ENCODE results near the gene GRIN1.

GRIN1 gene

DNA sequence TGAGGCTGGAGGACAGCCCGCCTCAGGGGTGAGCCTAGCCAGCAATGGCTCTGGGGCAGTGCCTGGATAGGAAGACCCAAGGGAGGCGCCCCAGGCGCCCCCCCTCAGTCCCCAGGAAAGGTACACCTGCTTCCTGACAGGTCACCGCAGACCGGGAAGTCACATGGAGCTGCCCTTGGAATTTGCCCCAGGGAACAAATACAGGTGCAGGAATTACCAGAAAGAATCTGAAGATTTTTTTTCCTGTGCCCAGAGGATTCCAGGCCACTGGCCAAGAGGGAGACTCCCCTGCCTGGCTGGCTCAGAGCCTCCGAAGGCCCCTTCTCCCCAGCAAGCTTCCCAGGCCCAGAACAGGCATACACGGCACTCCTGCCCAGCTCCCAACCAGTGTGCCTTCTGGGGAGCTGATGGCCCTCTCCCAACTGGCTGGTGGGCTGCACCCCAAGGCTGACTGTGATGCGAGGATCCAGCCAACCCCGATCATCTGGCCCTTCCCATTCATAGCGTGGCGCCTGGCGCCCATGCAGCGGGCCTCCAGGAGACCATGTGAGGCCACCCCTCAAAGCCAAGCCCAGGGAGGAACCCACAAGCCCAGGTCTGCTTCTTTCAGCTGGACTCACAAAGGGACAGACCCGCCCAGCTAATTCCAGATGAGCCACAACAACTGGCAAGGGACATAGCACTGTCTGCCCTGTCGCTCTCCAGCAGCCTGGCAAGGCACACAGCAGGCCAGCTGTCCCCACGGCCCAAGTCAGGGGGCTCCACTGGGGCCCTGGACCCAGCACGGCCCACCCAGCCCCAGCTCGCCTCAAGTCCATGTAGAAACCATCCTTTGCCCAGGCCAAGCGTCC, 59.3 kb downstream of the GRIN1 start:
- DNase-seq = no peak

DNA sequence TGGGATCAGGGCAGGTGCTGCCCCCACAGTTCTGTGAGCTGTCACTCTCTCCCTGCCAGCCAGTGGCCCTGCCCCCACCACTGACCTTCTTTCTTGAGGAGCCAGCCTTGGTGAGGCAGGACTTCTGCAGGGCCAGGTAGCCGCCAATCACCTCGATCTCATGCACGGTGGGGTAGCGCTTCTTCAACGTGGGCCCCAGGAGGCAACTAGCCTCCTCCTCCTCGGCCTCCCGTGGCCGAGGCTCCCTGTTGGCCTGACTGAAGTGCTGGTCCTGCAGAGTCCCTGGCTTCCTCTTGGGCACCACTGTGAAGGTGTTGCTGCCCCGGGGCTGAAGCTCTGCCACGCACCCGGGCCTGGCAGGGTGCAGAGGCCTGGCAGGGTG, 59.9 kb downstream of the GRIN1 start:
- DNase-seq = no peak

DNA sequence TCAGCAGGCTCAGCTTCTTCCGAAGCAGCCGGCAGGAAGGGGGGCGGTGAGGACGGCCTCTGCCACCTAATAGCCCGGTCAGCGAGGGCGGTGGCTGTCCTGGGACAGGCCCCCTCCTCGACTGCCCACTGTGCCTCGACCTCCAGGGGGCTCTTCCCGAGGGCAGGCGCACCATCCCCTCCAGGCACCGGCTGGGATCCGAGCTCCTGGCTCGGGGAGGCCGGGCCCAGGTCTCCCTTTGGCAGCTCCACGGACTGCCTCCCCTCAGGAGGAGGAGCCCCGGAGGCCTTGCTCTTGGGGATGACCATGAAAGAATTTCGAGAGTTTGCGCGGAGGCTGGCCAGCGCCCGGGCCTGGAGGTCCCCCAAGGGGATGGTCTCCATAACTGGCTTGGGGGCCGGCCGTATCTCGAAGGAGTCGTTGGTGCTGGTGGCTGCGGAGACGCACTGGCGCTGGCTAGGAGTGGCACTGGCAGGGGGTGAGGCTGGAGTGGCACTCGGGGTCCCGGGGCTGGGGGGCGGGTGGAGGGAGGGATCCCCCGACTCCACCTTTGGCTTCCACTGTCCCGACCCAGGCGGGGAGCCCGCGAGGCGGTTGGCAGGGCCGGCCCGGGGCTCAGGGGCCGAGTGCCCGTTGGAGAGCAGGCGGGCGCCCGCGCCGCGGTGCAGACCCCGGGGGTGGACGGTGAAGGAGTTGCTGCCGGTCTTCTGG, 60.6 kb downstream of the GRIN1 start:
- no peak for DNase-seq

- peak; percentile 98 to 99 for DNase-seq
Observed at GRCh38 chr9:137200311-137201204, 61.6 kb downstream of the GRIN1 start, which contains the start of gene TPRN. TPRN (minus strand) TSS chr9:137200741; CDS start chr9:137200711, 30 bp downstream.

- DNase-seq = no peak
Observed at GRCh38 chr9:137201205-137201868, 62.4 kb downstream of the GRIN1 start.

DNA sequence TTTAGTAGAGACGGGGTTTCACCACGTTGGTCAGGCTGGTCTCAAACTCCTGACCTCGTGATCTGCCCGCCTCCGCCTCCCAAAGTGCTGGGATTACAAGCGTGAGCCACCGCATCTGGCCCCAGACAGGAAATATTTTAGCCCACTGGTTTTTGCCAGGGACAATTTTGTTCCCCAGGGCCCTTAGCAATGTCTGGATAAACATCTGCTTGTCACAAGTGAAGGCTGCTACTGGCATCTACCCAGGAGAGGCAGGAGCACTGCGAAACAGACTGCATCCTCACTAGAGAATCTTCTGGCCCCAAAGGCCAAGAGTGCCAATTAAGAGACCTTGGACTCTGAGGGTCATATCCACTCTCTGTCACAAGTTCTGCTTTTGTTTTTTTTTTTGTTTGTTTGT, 64.0 kb downstream of the GRIN1 start:
- no peak for DNase-seq

DNA sequence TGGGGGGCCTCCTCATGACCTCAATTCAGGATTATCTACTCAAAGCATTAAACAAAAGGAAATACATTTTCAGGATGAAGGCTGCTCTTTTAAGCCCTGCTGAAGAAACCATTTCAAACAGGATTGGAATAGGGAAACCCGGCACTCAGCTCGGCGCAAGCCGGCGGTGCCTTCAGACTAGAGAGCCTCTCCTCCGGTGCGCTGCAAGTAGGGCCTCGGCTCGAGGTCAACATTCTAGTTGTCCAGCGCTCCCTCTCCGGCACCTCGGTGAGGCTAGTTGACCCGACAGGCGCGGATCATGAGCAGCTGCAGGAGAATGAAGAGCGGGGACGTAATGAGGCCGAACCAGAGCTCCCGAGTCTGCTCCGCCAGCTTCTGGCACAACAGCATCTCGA, 65.8 kb downstream of the GRIN1 start:
- no peak for DNase-seq

- DNase-seq = peak; percentile 89 to 92
Observed at GRCh38 chr9:137205126-137206069, 66.4 kb downstream of the GRIN1 start, which contains the start of the genes NDOR1 and TMEM203. NDOR1 (plus strand) TSS chr9:137205700; CDS start chr9:137205778, 78 bp downstream. TMEM203 (minus strand) TSS chr9:137205648; CDS start chr9:137205414, 234 bp downstream.

GRCh38 chr9:137206602-137207001, 67.6 kb downstream of the GRIN1 start:
- DNase-seq = no peak

DNA sequence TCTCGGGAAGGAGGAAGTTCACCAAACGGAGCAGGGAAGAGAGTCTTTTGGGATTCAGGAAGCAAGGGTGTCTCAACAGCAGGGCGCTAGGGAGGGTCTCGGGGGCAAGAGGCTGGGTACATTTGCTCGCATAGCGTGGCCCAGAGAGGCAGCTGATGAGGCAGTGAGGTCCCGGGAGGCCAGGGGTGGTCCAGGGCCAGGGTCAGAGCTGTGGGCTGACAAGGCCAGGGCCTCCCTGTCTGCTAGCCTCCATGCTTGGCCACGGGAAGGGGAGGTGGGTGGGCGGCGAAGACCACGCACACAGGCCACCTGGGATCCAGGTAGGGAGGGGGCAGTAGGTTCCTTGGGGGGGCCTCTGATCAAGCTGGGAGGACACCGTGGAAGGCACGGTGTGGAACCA, 72.6 kb downstream of the GRIN1 start:
- DNase-seq = no peak

- no peak for DNase-seq
Observed at GRCh38 chr9:137212520-137212919, 73.6 kb downstream of the GRIN1 start.

DNA sequence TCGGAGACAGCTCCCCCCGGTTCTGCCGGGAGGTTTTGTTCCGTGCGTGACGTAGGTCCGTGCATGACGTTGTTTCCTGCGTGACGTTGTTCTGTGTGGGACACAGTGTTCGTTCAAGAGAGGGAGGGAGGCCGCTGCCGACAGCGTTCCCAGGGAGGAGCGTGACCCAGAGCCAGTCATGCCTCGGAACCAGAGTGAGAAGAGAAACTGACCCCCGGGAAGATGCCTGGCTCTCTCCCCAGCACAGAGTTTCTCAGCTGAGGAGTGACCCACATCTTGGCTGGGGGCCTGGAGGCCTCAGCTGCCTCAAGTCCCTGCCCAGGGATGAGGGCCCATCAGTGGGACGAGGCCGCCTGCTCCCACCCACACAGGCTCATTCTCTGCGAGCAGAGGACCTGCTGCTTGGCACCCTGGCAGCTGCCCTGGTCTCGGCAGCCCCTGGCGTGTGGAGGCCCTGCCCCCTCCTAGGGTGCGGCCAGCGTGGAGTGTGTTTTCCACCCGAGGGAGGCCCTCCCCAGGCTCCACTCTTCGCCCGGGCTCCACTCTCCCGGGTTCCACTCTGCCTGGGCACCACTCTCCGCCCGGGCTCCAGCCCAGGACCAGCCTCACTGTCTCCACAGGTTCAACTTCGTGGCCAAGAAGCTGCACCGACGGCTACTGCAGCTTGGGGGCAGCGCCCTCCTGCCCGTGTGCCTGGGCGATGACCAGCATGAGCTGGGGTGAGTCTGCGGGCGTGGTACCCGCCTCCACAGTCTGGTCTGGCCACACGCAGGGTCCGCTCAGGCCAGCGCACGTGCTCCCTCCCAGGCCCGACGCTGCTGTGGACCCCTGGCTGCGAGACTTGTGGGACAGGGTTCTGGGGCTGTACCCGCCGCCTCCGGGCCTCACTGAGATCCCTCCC, 74.5 kb downstream of the GRIN1 start:
- DNase-seq = no peak

- no peak for DNase-seq
Observed at GRCh38 chr9:137214620-137215019, 75.7 kb downstream of the GRIN1 start.

DNA sequence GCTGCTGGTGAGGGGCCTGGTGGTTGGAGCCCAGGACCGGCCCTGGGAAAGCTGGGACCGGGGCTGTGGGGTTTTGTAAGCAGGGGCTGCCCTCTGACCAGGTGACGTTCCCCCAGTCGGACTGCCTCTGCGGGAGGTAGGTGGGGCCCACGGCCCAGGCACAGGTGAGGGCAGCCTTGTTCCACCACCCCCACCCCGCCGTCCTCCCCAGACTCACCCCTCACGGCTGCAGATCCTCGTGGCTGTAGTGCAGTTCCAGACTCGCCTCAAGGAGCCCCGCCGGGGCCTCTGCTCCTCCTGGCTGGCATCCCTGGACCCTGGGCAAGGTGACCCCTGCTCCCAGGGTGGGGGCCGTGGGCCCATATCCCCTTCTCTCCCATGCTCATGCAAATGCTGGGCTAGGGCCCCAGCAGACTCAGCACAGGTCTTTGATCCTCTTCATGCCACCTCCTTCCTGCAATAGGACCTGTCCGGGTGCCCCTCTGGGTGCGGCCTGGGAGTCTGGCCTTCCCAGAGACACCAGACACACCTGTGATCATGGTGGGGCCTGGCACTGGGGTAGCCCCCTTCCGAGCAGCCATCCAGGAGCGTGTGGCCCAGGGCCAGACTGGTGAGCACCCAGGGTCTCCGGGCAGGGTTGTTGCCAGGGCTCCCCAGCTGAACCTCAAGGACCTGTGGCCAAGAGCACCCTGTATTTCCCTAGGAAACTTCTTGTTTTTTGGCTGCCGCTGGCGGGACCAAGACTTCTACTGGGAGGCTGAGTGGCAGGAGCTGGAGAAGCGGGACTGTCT, 76.4 kb downstream of the GRIN1 start:
- DNase-seq = no peak

- no peak for DNase-seq
Observed at GRCh38 chr9:137216188-137216965, 77.4 kb downstream of the GRIN1 start.

DNA sequence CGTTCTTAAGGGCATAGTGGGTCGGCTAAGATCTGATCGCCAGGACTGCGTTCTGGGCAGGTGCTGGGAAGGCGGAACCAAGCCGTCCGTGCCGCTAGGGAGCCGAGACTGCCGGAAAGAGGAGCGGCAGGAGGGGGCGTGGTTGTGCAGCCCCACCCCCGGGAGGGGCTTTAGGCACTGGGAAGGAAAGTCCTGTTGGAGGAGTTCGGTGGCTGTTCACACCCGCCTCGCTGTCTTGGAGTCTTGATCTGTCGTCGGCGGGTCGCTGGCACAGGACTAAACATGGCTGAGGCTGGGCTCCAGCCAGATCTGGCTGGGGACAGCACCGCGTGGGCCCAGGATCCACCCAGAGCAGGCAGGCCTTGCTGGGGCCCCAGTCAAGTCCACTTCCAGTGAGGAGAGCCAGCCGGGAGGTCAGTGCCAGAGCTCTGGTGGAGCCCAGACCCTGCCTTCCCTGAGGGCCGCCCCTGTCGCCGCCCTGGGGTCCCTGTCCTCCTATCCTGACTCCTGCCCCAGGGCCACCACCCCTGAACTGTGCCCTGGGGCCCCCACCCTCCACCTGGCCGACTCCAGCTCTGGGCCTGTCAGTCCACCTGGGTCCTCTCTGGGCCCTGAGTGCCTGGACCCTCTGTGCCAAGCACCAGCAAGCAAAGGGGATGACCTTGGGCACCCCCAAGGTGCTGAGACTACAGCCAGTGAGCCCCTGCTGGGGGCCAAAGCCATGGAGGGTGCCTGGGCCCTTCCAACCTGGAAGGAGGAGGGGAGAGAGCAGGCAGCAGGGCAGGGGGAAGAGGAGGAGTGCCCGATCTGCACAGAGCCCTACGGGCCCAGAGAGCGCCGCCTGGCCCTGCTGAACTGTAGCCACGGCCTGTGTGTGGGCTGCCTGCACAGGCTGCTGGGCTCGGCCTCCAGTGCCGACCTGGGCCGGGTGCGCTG, 78.6 kb downstream of the GRIN1 start:
- DNase-seq = no peak

- no peak for DNase-seq
Observed at GRCh38 chr9:137218212-137218753, 79.3 kb downstream of the GRIN1 start.

All from CD4-positive, alpha-beta T cell treated with Interleukin-4 for 1 hour (primary cell).